Smooth muscle cell (in vitro differentiated cells): ENCODE measurements around the gene MYH3. TPM values are rescaled to one million over a fixed set of nuclear protein-coding genes. Genes with fewer than 3 reads are reported as not detected.

Source experiments
- DNase-seq: peaks from one replicate; lab custom pipeline; 2025; ENCODE audit not compliant: unreplicated experiment; lab: John Stamatoyannopoulos, UW
- H2AFZ ChIP-seq: fragments of 200-600 bp; sonication (generic); 2 replicates; pipeline ENCODE4 v1.6.0; 2016; ENCODE audit warnings: antibody characterized with exemption, low read depth, mild to moderate bottlenecking
- H3F3A ChIP-seq: fragments of 200-600 bp; sonication (generic); 2 replicates; pipeline ENCODE4 v1.6.0; 2017; ENCODE audit warnings: antibody characterized with exemption, low read depth
- H3K27ac ChIP-seq: fragments of 200-600 bp; sonication (generic); 2 replicates; pipeline ENCODE4 v1.5.1; 2016; ENCODE audit warnings: low read depth, mild to moderate bottlenecking
- H3K27me3 ChIP-seq: fragments of 200-600 bp; sonication (generic); 2 replicates; pipeline ENCODE4 v1.6.1; 2016; ENCODE audit warnings: low read depth, mild to moderate bottlenecking
- H3K36me3 ChIP-seq: fragments of 200-600 bp; sonication (generic); 2 replicates; pipeline ENCODE4 v1.5.1; 2016; ENCODE audit warnings: low read depth
- H3K4me1 ChIP-seq: fragments of 200-600 bp; sonication (generic); 2 replicates; pipeline ENCODE4 v1.5.1; 2016; ENCODE audit warnings: low read depth
- H3K4me2 ChIP-seq: fragments of 200-600 bp; sonication (generic); 2 replicates; pipeline ENCODE4 v1.6.0; 2016; ENCODE audit warnings: mild to moderate bottlenecking
- H3K4me3 ChIP-seq: fragments of 200-600 bp; sonication (generic); 2 replicates; pipeline ENCODE4 v1.5.1; 2016; ENCODE audit warnings: mild to moderate bottlenecking
- H3K79me2 ChIP-seq: fragments of 200-600 bp; sonication (generic); 2 replicates; pipeline ENCODE4 v1.6.0; 2016; ENCODE audit warnings: low read depth, mild to moderate bottlenecking
- H3K9ac ChIP-seq: fragments of 200-600 bp; sonication (generic); 2 replicates; pipeline ENCODE4 v1.6.0; 2016; ENCODE audit warnings: low read depth
- H3K9me3 ChIP-seq: fragments of 200-600 bp; sonication (generic); replicated peaks from 2 replicates; pipeline ENCODE4 v1.5.1; 2016; ENCODE audit warnings: low read depth
- H4K20me1 ChIP-seq: fragments of 200-600 bp; sonication (generic); 2 replicates; pipeline ENCODE4 v1.6.0; 2016; ENCODE audit warnings: low read depth
- CTCF ChIP-seq: fragments of 200-600 bp; sonication (generic); IDR thresholded peaks from 2 replicates; pipeline ENCODE4 v1.5.1; 2017; ENCODE audit warnings: borderline replicate concordance, mild to moderate bottlenecking, antibody characterized with exemption; ENCODE audit not compliant: insufficient read depth, poor library complexity, severe bottlenecking
- WGBS: methylation state at CpG from one replicate; pipeline ENCODE4 v1.1.7; 2016; ENCODE audit warnings: low lambda C conversion rate; 5-methylcytosine and 5-hydroxymethylcytosine counted together
- polyA plus RNA-seq: library from polyadenylated mRNA; unstranded; fragments of >200 nt; fragmentation: Nextera tagmentation; extraction: Ambion mirVana; gene quantifications from 2 replicates; pipeline ENCODE4 v1.2.1, GENCODE V29; 2016
- total RNA-seq: library from RNA; depleted of rRNA; stranded (reverse); fragments of >200 nt; gene quantifications from 2 replicates; pipeline ENCODE4 v1.2.3, GENCODE V29; 2014

MYH3 gene
- total RNA-seq (0.67 and 1.2 TPM in 2 replicates), polyA plus RNA-seq (1.1 and 1.6 TPM in 2 replicates)

- H3K4me2 ChIP-seq: no peak within 1 kb of the TSS
- no peaks in the 10 kb centered on the region for H3K79me2 ChIP-seq
- H3K9me3 ChIP-seq: no peaks in the 10 kb centered on the region
- H3K4me1 ChIP-seq: no peaks in the 10 kb centered on the region
- no peaks in the 10 kb centered on the region for H3K36me3 ChIP-seq
- no peak for DNase-seq
- no peaks in the 10 kb centered on the region for H3F3A ChIP-seq
- no peak within 1 kb of the TSS for H3K27ac ChIP-seq
- TF ChIP-seq CTCF: no peak
- H2AFZ ChIP-seq: no peak within 1 kb of the TSS
- H3K9ac ChIP-seq: no peak within 1 kb of the TSS
- no peaks in the 10 kb centered on the region for H4K20me1 ChIP-seq
- 79% methylated on average over 15 of the region's 15 CpGs for WGBS
- no peak within 1 kb of the TSS for H3K4me3 ChIP-seq
- no peaks in the 10 kb centered on the region for H3K27me3 ChIP-seq
Measured at GRCh38 chr17:10657148-10657547, at the start of gene MYH3. MYH3 (minus strand) TSS chr17:10657309; CDS start chr17:10655064, 2,245 bp downstream.

GRCh38 chr17:10705727-10706126 lies 48.6 kb upstream of the MYH3 start:
- no peak overlapping the region for H3K4me3 ChIP-seq
- no peak overlapping the region for H2AFZ ChIP-seq
- H3K4me2 ChIP-seq: no peak overlapping the region
- no peaks in the 10 kb centered on the region for H3K9me3 ChIP-seq
- H3K27ac ChIP-seq: no peak overlapping the region
- H3K4me1 ChIP-seq: no peaks in the 10 kb centered on the region
- H4K20me1 ChIP-seq: no peaks in the 10 kb centered on the region
- peaks cover 19% of the 10 kb centered on the region for H3K36me3 ChIP-seq
- DNase-seq: no peak
- H3K27me3 ChIP-seq: no peaks in the 10 kb centered on the region
- H3K9ac ChIP-seq: no peak overlapping the region
- 93% methylated on average over 5 of the region's 5 CpGs for WGBS
- no peaks in the 10 kb centered on the region for H3F3A ChIP-seq
- TF ChIP-seq CTCF: no peak
- peaks cover 9% of the 10 kb centered on the region for H3K79me2 ChIP-seq

GRCh38 chr17:10702574-10702973 lies 45.5 kb upstream of the MYH3 start:
- Histone ChIP-seq H3K27me3 (no peaks in the 10 kb centered on the region), H4K20me1 (no peaks in the 10 kb centered on the region), H2AFZ (no peak overlapping the region), H3K9ac (no peak overlapping the region), H3K36me3 (peaks cover 12% of the 10 kb centered on the region), H3K27ac (no peak overlapping the region), H3K4me2 (no peak overlapping the region), H3K4me3 (no peak overlapping the region), H3K9me3 (no peaks in the 10 kb centered on the region), H3F3A (peaks cover 10% of the 10 kb centered on the region), H3K79me2 (peaks cover 33% of the 10 kb centered on the region), H3K4me1 (peaks cover 6% of the 10 kb centered on the region)
- WGBS: 81% methylated on average over 2 of the region's 2 CpGs
- no peak for TF ChIP-seq CTCF
- no peak for DNase-seq

GRCh38 chr17:10699856-10700255 lies 42.7 kb upstream of the MYH3 start:
- Histone ChIP-seq H3K27ac (no peak overlapping the region), H3K79me2 (peaks cover 58% of the 10 kb centered on the region), H3K4me2 (no peak overlapping the region), H3F3A (peaks cover 10% of the 10 kb centered on the region), H3K9me3 (no peaks in the 10 kb centered on the region), H3K4me1 (peaks cover 14% of the 10 kb centered on the region), H3K9ac (no peak overlapping the region), H4K20me1 (no peaks in the 10 kb centered on the region), H2AFZ (no peak overlapping the region), H3K36me3 (no peaks in the 10 kb centered on the region), H3K4me3 (no peak overlapping the region), H3K27me3 (no peaks in the 10 kb centered on the region)
- TF ChIP-seq CTCF: no peak
- 92% methylated on average over 1 of the region's 1 CpG for WGBS
- DNase-seq: no peak
